Panc1 (cell line): ENCODE results near the gene CELF2. TPM values are rescaled to one million over a fixed set of nuclear protein-coding genes. Genes with fewer than 3 reads are reported as not detected.

Experiments
- ATAC-seq: fragments of 200-7000 bp; cut with Tn5 transposase; 2 replicates; pipeline ENCODE4 v1.9.1; 2020; ENCODE audit warnings: mild to moderate bottlenecking, moderate library complexity
- BruUV-seq: library from RNA; stranded (reverse); fragments of 400-500 nt; replicated peaks from 2 replicates; lab custom pipeline; 2021; lab: Mats Ljungman, UMichigan
- CTCF ChIA-PET: fragments of 300-600 bp; sonication (Branson Sonifier 250); formaldehyde crosslinking; loops from one replicate; lab custom pipeline; 2022; ENCODE audit warnings: antibody characterized with exemption; lab: Charles Lee
- POLR2A ChIA-PET: fragments of 300-600 bp; sonication (Branson Sonifier 250); formaldehyde crosslinking; loops from one replicate; lab custom pipeline; 2022; ENCODE audit warnings: antibody characterized with exemption; lab: Charles Lee
- DNase-seq: peaks from one replicate; pipeline ENCODE4 v3.0.0-alpha.2; 2010; ENCODE audit warnings: low read depth, low spot score
- H3K27ac ChIP-seq: 2 replicates; pipeline ENCODE4 v1.5.1; 2011; ENCODE audit warnings: mild to moderate bottlenecking, low read length, inconsistent platforms
- H3K27me3 ChIP-seq: fragments of 200-500 bp; sonication (Bioruptor generic); 2 replicates; pipeline ENCODE4 v1.6.0; 2014; ENCODE audit warnings: low read length, inconsistent platforms; ENCODE audit not compliant: control insufficient read depth, insufficient read depth
- H3K36me3 ChIP-seq: fragments of 200-500 bp; sonication (Bioruptor generic); 2 replicates; pipeline ENCODE4 v1.5.1; 2014; ENCODE audit warnings: inconsistent platforms, mild to moderate bottlenecking, low read length, moderate library complexity; ENCODE audit not compliant: control insufficient read depth, insufficient read depth
- H3K4me1 ChIP-seq: 2 replicates; pipeline ENCODE4 v1.5.1; 2011; ENCODE audit warnings: inconsistent platforms, mild to moderate bottlenecking, low read length, moderate library complexity; ENCODE audit not compliant: control insufficient read depth, insufficient read depth
- H3K4me3 ChIP-seq, 2 experiments: 2 replicates each; pipeline ENCODE4 v1.5.1; 2011 to 2012; ENCODE audit warnings: low read depth in 2 of 2, low read length in 2 of 2, mild to moderate bottlenecking in 2 of 2, inconsistent platforms in 1 of 2, moderate library complexity in 1 of 2
- H3K9me3 ChIP-seq: fragments of 200-500 bp; sonication (Bioruptor generic); 2 replicates; pipeline ENCODE4 v1.5.1; 2014; ENCODE audit warnings: low read depth, mild to moderate bottlenecking, inconsistent platforms, low read length, moderate library complexity; ENCODE audit not compliant: control insufficient read depth, insufficient read depth
- CTCF ChIP-seq: fragments of 450-650 bp; IDR thresholded peaks from 2 replicates; pipeline ENCODE4 v1.5.1; 2017; ENCODE audit warnings: mild to moderate bottlenecking
- POLR2AphosphoS5 ChIP-seq: IDR thresholded peaks from 2 replicates; pipeline ENCODE4 v1.6.1; 2012; ENCODE audit warnings: mild to moderate bottlenecking, low read depth, low read length, moderate library complexity
- REST ChIP-seq, 2 experiments: IDR thresholded peaks; 2 replicates each; pipeline ENCODE4 v1.6.1; 2011 to 2012; ENCODE audit warnings: low read depth in 2 of 2, control low read depth in 1 of 2, low read length in 1 of 2, mild to moderate bottlenecking in 1 of 2, moderate library complexity in 1 of 2; ENCODE audit not compliant: insufficient read depth in 1 of 2
- SIN3A ChIP-seq: IDR thresholded peaks from 2 replicates; pipeline ENCODE4 v1.6.1; 2012; ENCODE audit warnings: low read depth, mild to moderate bottlenecking, low read length, moderate library complexity, borderline replicate concordance; ENCODE audit not compliant: insufficient read depth
- TCF7L2 ChIP-seq: IDR thresholded peaks from 2 replicates; pipeline ENCODE4 v1.6.1; 2011; ENCODE audit warnings: mild to moderate bottlenecking, low read depth, low read length, inconsistent platforms
- in situ Hi-C: cut with HindIII; loops from 2 replicates; pipeline ENCODE4 v1.10.0; 2016; ENCODE audit warnings: low sequenced_read_pairs, low pct_unique_long_range_greater_than_20kb
- intact Hi-C: fragments of 100-400 bp; cut with micrococcal nuclease; formaldehyde crosslinking; loops from one replicate; pipeline ENCODE4 v1.10.0; 2022; ENCODE audit not compliant: unreplicated experiment
- total RNA-seq: library from RNA; stranded (reverse); gene quantifications from one replicate; pipeline ENCODE4 v1.2.1, GENCODE V29; 2021; ENCODE audit not compliant: unreplicated experiment

The CELF2 gene
- total RNA-seq, 1 experiment from 2014 or later = 0.44 TPM

GRCh38 chr10:11083051-11083450 is 65.4 kb downstream of the CELF2 start:
- ChIA-PET CTCF (interaction anchor here (0.6 kb wide), 1 partner anchor 304 kb away, joined by 4 read pairs; no protein-coding TSS in a partner anchor), POLR2A (no interaction called here)
- no TSS peak for BruUV-seq
- Histone ChIP-seq H3K4me1 (no peaks in the 10 kb centered on the region), H3K27me3 (no peaks in the 10 kb centered on the region), H3K4me3 (no peak overlapping the region), H3K9me3 (no peaks in the 10 kb centered on the region), H3K36me3 (no peaks in the 10 kb centered on the region), H3K27ac (no peak overlapping the region)
- in situ Hi-C loops = no loop called here
- no peak for ATAC-seq
- no peak for TF ChIP-seq POLR2AphosphoS5
- TF ChIP-seq REST (IDR thresholded peaks at IDR 0.05; ENCODE audit: insufficient read depth in 1 of 2, low read depth in 2 of 2, low read length in 1 of 2) = no peak
- no peak for TF ChIP-seq SIN3A
- intact Hi-C loops = no loop called here
- DNase-seq = no peak

- ChIA-PET CTCF (no interaction called here), POLR2A (no interaction called here)
- in situ Hi-C loops (no loop called here), intact Hi-C loops (no loop called here)
- Histone ChIP-seq H3K9me3 (no peaks in the 10 kb centered on the region), H3K4me3 (no peak overlapping the region), H3K4me1 (no peaks in the 10 kb centered on the region), H3K27ac (no peak overlapping the region), H3K27me3 (no peaks in the 10 kb centered on the region), H3K36me3 (no peaks in the 10 kb centered on the region)
- no TSS peak for BruUV-seq
- no peak for ATAC-seq
- TF ChIP-seq REST (IDR thresholded peaks at IDR 0.05; ENCODE audit: insufficient read depth in 1 of 2, low read depth in 2 of 2, low read length in 1 of 2) = no peak
- TF ChIP-seq TCF7L2 = no peak
- TF ChIP-seq SIN3A = no peak
- no peak for TF ChIP-seq POLR2AphosphoS5
- DNase-seq = no peak
Observed at GRCh38 chr10:11085545-11085944, 67.9 kb downstream of the CELF2 start.

DNA sequence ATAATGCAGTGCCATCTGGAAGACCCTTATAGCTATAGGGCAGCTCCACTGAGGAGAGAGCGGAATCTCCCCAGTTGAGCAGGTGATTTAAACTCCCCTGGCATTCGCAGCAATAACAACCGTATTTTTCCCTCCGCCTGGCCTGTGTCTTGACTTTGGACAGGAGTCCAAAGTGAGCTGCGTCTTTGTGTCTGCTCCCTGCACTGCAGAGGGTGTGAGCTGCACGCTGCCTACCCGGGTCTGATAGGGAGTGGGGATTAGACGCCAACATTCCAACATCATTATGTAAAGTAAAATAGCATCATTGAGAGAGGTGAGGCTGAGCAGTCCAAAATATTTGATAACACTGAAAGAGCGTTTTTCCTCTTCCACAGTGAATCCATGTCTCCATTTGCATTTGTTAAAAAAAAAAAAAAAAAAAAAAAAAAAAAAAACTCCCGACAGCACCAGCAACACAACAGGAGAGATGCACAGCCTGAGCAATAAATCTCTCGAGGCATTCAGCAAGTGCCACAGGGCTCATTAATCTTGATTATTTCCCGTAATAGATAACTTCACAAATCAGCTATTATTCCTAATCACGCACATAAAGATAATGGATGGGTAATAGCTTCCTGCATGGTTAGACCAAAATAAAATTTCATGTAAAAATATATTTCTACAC is 68.6 kb downstream of the CELF2 start:
- TF ChIP-seq REST (IDR thresholded peaks at IDR 0.05; ENCODE audit: insufficient read depth in 1 of 2, low read depth in 2 of 2, low read length in 1 of 2) (no peak), CTCF (no peak), SIN3A (no peak), TCF7L2 (no peak), POLR2AphosphoS5 (no peak)
- intact Hi-C loops = no loop called here

More for the DNA sequence above, 68.6 kb downstream of the CELF2 start:
- no peak for ATAC-seq
- ChIA-PET POLR2A (no interaction called here), CTCF (no interaction called here)
- BruUV-seq = no TSS peak
- Histone ChIP-seq H3K4me1 (no peaks in the 10 kb centered on the region), H3K4me3 (no peak overlapping the region), H3K9me3 (no peaks in the 10 kb centered on the region), H3K27ac (no peak overlapping the region), H3K36me3 (no peaks in the 10 kb centered on the region), H3K27me3 (no peaks in the 10 kb centered on the region)
- DNase-seq = no peak
- in situ Hi-C loops = no loop called here
